Liver (tissue), 3 donors: ENCODE measurements around the gene MTMR11.

Experiments used
- ATF3 ChIP-seq: IDR thresholded peaks from 2 replicates; pipeline ENCODE4 v1.6.1; 2016; ENCODE audit warnings: antibody characterized with exemption
- CTCF ChIP-seq: fragments of 150-350 bp; IDR thresholded peaks from 2 replicates; pipeline ENCODE4 v1.5.1; 2017; ENCODE audit warnings: improper control_type of control experiment, low read depth, low read length; ENCODE audit not compliant: missing input control
- GABPA ChIP-seq, 2 donors: IDR thresholded peaks in 1 of 2; conservative IDR thresholded peaks in 1 of 2; 2 replicates each; pipeline ENCODE4 v1.6.1; 2016; ENCODE audit warnings: antibody characterized with exemption in 2 of 2, mild to moderate bottlenecking in 1 of 2, moderate library complexity in 1 of 2
- JUND ChIP-seq, 2 donors: IDR thresholded peaks; 2 replicates each; pipeline ENCODE4 v1.6.1; 2016; ENCODE audit warnings: antibody characterized with exemption in 2 of 2
- MAX ChIP-seq: IDR thresholded peaks from 2 replicates; pipeline ENCODE4 v1.6.1; 2016; ENCODE audit warnings: antibody characterized with exemption
- NR2F2 ChIP-seq: IDR thresholded peaks from 2 replicates; pipeline ENCODE4 v1.6.1; 2016; ENCODE audit warnings: antibody characterized with exemption
- TAF1 ChIP-seq: conservative IDR thresholded peaks from 2 replicates; pipeline ENCODE4 v1.6.1; 2016; ENCODE audit warnings: antibody characterized with exemption, mild to moderate bottlenecking
- YY1 ChIP-seq: IDR thresholded peaks from 2 replicates; pipeline ENCODE4 v1.6.1; 2016; ENCODE audit warnings: antibody characterized with exemption, mild to moderate bottlenecking
- donor health status: healthy.
- donor health status: healthy.

GRCh38 chr1:149940427-149940826 lies 3.7 kb upstream of the MTMR11 start:
- TF ChIP-seq GABPA (IDR thresholded peaks at IDR 0.05 in 1 of 2, conservative IDR thresholded peaks at IDR 0.05 in 1 of 2) (no peak), CTCF (no peak), TAF1 (no peak), ATF3 (no peak), NR2F2 (no peak), YY1 (no peak), JUND (IDR thresholded peaks at IDR 0.05) (no peak), MAX (no peak)
